ENCODE results near the gene HMGA1.

The HMGA1 gene

GRCh38 chr6:34236443-34237315, at the start of gene HMGA1:
TSS of gene HMGA1 (plus strand) at chr6:34236873. CDS start at chr6:34240781, 3,908 bp downstream.
- DNase-seq (ENCODE audit: low spot score) = peak; percentile 91

GRCh38 chr6:34189806-34190503, 46.7 kb upstream of the HMGA1 start:
- no peak for DNase-seq (ENCODE audit: low spot score)

- no peak for DNase-seq (ENCODE audit: low spot score)
These were observed 46.1 kb upstream of the HMGA1 start for GRCh38 chr6:34190504-34191122.

- DNase-seq (ENCODE audit: low spot score) = no peak
These were observed 41.9 kb upstream of the HMGA1 start for GRCh38 chr6:34194772-34195171.

- DNase-seq (ENCODE audit: low spot score) = no peak
These were observed 41.0 kb upstream of the HMGA1 start for GRCh38 chr6:34195726-34196115.

- peak; percentile 65 for DNase-seq (ENCODE audit: low spot score)
These were observed 40.4 kb upstream of the HMGA1 start for GRCh38 chr6:34196116-34196832.

GRCh38 chr6:34196833-34197195, 39.9 kb upstream of the HMGA1 start:
- no peak for DNase-seq (ENCODE audit: low spot score)

GRCh38 chr6:34200340-34200971, 36.2 kb upstream of the HMGA1 start:
- no peak for DNase-seq (ENCODE audit: low spot score)

- DNase-seq (ENCODE audit: low spot score) = no peak
These were observed 35.1 kb upstream of the HMGA1 start for GRCh38 chr6:34201455-34202107.

GRCh38 chr6:34202329-34203201, 34.1 kb upstream of the HMGA1 start:
- DNase-seq (ENCODE audit: low spot score) = no peak

- no peak for DNase-seq (ENCODE audit: low spot score)
These were observed 32.0 kb upstream of the HMGA1 start for GRCh38 chr6:34204693-34205092.

GRCh38 chr6:34205466-34205865, 31.2 kb upstream of the HMGA1 start:
- no peak for DNase-seq (ENCODE audit: low spot score)

GRCh38 chr6:34205916-34206315, 30.8 kb upstream of the HMGA1 start:
- DNase-seq (ENCODE audit: low spot score) = no peak

- DNase-seq (ENCODE audit: low spot score) = no peak
These were observed 29.9 kb upstream of the HMGA1 start for GRCh38 chr6:34206726-34207125.

- no peak for DNase-seq (ENCODE audit: low spot score)
These were observed 28.8 kb upstream of the HMGA1 start for GRCh38 chr6:34207695-34208443.

GRCh38 chr6:34213772-34214171, 22.9 kb upstream of the HMGA1 start:
- no peak for DNase-seq (ENCODE audit: low spot score)

- no peak for DNase-seq (ENCODE audit: low spot score)
These were observed 18.0 kb upstream of the HMGA1 start for GRCh38 chr6:34218691-34219090.

GRCh38 chr6:34223381-34223955, 13.2 kb upstream of the HMGA1 start:
- DNase-seq (ENCODE audit: low spot score) = no peak

All from kidney capillary endothelial cell (primary cell).